Heart left ventricle (tissue), 16 donors: ENCODE measurements around the gene YY2. TPM values are rescaled to one million over a fixed set of nuclear protein-coding genes. Genes with fewer than 3 reads are reported as not detected.

Source experiments
- ATAC-seq, 4 donors: fragments of 200-7000 bp; cut with Tn5 transposase; one replicate each; pipeline ENCODE4 v1.9.1; 2020 to 2022; ENCODE audit warnings: moderate library complexity in 4 of 4, mild to moderate bottlenecking in 3 of 4, moderate number of reproducible peaks in 1 of 4
- DNase-seq, 5 donors: peaks; one replicate each; pipeline ENCODE4 v3.0.0-alpha.2; 2020
- H3K27ac ChIP-seq, 12 donors: fragments of 200-600 bp; sonication (generic) in 4 of 12; one replicate each; pipeline versions ENCODE4 v1.5.0 to v1.8.0; 2016 to 2022; ENCODE audit warnings: mild to moderate bottlenecking in 2 of 12
- H3K27me3 ChIP-seq, 9 donors: fragments of 200-600 bp; sonication (generic) in 2 of 9; one replicate each; pipeline versions ENCODE4 v1.5.1 to v1.8.0; 2016 to 2022; ENCODE audit warnings: mild to moderate bottlenecking in 3 of 9
- H3K36me3 ChIP-seq, 9 donors: fragments of 200-600 bp; sonication (generic) in 2 of 9; one replicate each; pipeline versions ENCODE4 v1.5.0 to v1.8.0; 2018 to 2022; ENCODE audit warnings: mild to moderate bottlenecking in 2 of 9
- H3K4me1 ChIP-seq, 12 donors: fragments of 200-600 bp; sonication (generic) in 4 of 12; one replicate each; pipeline versions ENCODE4 v1.5.0 to v1.8.0; 2016 to 2022; ENCODE audit warnings: mild to moderate bottlenecking in 3 of 12
- H3K4me3 ChIP-seq, 12 donors: fragments of 200-600 bp; sonication (generic) in 4 of 12; one replicate each; pipeline versions ENCODE4 v1.5.0 to v1.8.0; 2017 to 2022; ENCODE audit warnings: mild to moderate bottlenecking in 9 of 12, moderate library complexity in 4 of 12
- H3K9me3 ChIP-seq, 12 donors: fragments of 200-600 bp; sonication (generic) in 4 of 12; one replicate each; pipeline versions ENCODE4 v1.5.0 to v1.8.0; 2016 to 2022; ENCODE audit warnings: mild to moderate bottlenecking in 1 of 12
- CTCF ChIP-seq, 12 donors: fragments of 200-600 bp; sonication (generic) in 4 of 12; IDR thresholded peaks; one replicate each; pipeline versions ENCODE4 v1.5.0 to v1.8.0; 2018 to 2022; ENCODE audit warnings: antibody characterized with exemption in 12 of 12, mild to moderate bottlenecking in 5 of 12
- POLR2A ChIP-seq, 2 donors: fragments of 450-650 bp; IDR thresholded peaks; one replicate each; pipeline ENCODE4 v1.6.1; 2017; ENCODE audit warnings: antibody characterized with exemption in 2 of 2, mild to moderate bottlenecking in 2 of 2, moderate library complexity in 2 of 2
- WGBS, 4 donors: extraction: QIAGEN DNeasy Blood & Tissue Kit in 2 of 4; methylation state at CpG; one replicate each; pipeline versions ENCODE4 v1.1.5 to v1.1.7; 2013 to 2018; 5-methylcytosine and 5-hydroxymethylcytosine counted together
- intact Hi-C, 10 donors: fragments of 100-400 bp; cut with DNase I; formaldehyde crosslinking; loops; one replicate each; pipeline versions ENCODE4 v1.11.1 to v1.14.2; 2022
- polyA plus RNA-seq, 2 donors: library from polyadenylated mRNA; stranded (reverse); fragments of 200-250 nt; gene quantifications; one replicate each; pipeline ENCODE4 v1.2.3, GENCODE V29; 2013
- total RNA-seq, 9 donors: library from RNA; depleted of rRNA in 2 of 9; stranded (reverse); fragments of >200 nt in 2 of 9; fragmentation: NEBNext Ultra II Directional in 3 of 9; extraction: Animal tissue kit (Norgen Biotek cat#: 25700) in 3 of 9; gene quantifications; one replicate each; pipeline versions ENCODE4 v1.1.0 to v1.2.4, GENCODE V29; 2016 to 2023
- donor health status: ischemic (EF 13 %, LVEDD 7.1; RV severe dilation, severe dysfunction).
- donor health status: healthy with polysubstance abuse.
- donor health status: DM: no; HTN: yes; CAD: no.
- donor health status: DM: no; HTN: no; CAD: no.
- donor health status: ischemic (EF 25% LVEDD 6.9; RV normal size, moderate dysfunction).
- donor health status: ischemic (EF 25% LVEDD 5.7; RV mildly dilated, moderate dysfunction).
- donor health status: healthy.
- donor health status: DM: yes; HTN: yes; CAD: no.
- donor health status: ischemic (EF 35%, LVEDD 5.7; RV mildly dilated, moderate dysfunction).
- donor health status: nonischemic (EF 11% LVEDD 7.7; RV severe dilation, severe dysfunction).
- donor health status: DM: yes; HTN: yes; CAD: no.
- donor health status: PGD.
- donor health status: ischemic (EF 29% LVEDD 5.4; RV normal size, mild dysfunction).
- donor health status: nonischemic (EF 23%, LVEDD 6.1; RV moderate dilation, normal function).

Gene YY2
- total and polyA plus RNA-seq, 11 donors = 0.38 to 1.2 (median 0.63) TPM

DNA sequence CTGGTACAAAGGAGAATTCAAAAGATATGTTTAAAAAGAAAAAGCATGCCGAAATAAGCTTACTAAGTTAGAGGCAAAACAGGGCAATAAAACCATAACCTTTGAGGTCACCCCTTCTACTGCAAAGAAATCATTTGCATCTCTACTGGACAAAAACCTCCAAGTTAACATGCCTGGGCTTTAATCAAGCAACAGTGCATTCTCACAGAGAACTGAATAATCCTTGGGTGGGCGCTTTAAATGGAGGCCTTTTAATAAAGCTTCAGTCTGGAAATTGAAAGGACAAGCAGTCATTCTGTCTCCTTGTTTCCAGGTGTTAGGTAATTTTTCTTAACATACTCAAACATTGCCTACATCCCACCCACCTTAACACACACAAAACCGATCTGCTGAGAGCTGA is 50.2 kb downstream of the YY2 start:
- intact Hi-C loops = no loop called here
- no peak overlapping the region for H3K4me3 ChIP-seq
- no peak overlapping the region for H3K27ac ChIP-seq
- DNase-seq (no peak), ATAC-seq (no peak)
- no peaks in the 10 kb centered on the region for H3K4me1 ChIP-seq
- 76 to 98% (median 87%) methylated on average over 3 of the region's 3 CpGs for WGBS, 4 donors
- TF ChIP-seq POLR2A (IDR thresholded peaks at IDR 0.05) = no peak
- no peak for TF ChIP-seq CTCF (IDR thresholded peaks at IDR 0.05)
- H3K9me3 ChIP-seq = no peaks in the 10 kb centered on the region
- H3K36me3 ChIP-seq = peaks cover 0 to 2% (median 0%) of the 10 kb centered on the region in 9 donors
- no peaks in the 10 kb centered on the region for H3K27me3 ChIP-seq

GRCh38 chrX:21907260-21907659 is 51.5 kb downstream of the YY2 start:
- no peaks in the 10 kb centered on the region for H3K9me3 ChIP-seq
- no peaks in the 10 kb centered on the region for H3K36me3 ChIP-seq
- H3K4me1 ChIP-seq = no peaks in the 10 kb centered on the region
- WGBS, 4 donors = 50 to 79% (median 60%) methylated on average over 1 of the region's 1 CpG
- ATAC-seq = no peak
- DNase-seq = no peak
- H3K27me3 ChIP-seq = no peaks in the 10 kb centered on the region
- intact Hi-C loops = no loop called here
- TF ChIP-seq POLR2A (IDR thresholded peaks at IDR 0.05) (no peak), CTCF (IDR thresholded peaks at IDR 0.05) (no peak)
- H3K27ac ChIP-seq = no peak overlapping the region
- H3K4me3 ChIP-seq = no peak overlapping the region

Other genes starting within 250 kb of the YY2 start
- gene KLHL34, start 197.7 kb upstream of the YY2 start, total RNA-seq = 10 to 100 TPM in 2 of 9 donors, 1 to 10 TPM in 7; 3.3 to 12.3 (median 6.1) TPM
- gene KLHL34, start 197.7 kb upstream of the YY2 start, polyA plus RNA-seq = 1 to 10 TPM; 3.4 to 3.9 TPM
- 100 to 1,000 TPM; 537 to 972 (median 719) TPM for gene SMPX, start 97.9 kb upstream of the YY2 start, total RNA-seq
- 100 to 1,000 TPM; 340 to 515 TPM for gene SMPX, start 97.9 kb upstream of the YY2 start, polyA plus RNA-seq
- 10 to 100 TPM in 7 of 9 donors, 1 to 10 TPM in 2; 7.5 to 14.8 (median 11.7) TPM for gene MBTPS2, start 16.4 kb upstream of the YY2 start, total RNA-seq
- gene MBTPS2, start 16.4 kb upstream of the YY2 start, polyA plus RNA-seq = 10 to 100 TPM in 1 of 2 donors, 1 to 10 TPM in 1; 2.6 to 10.1 TPM
- 10 to 100 TPM; 25.5 to 77.2 (median 50.2) TPM for gene SMS, start 84.7 kb downstream of the YY2 start, total RNA-seq
- 100 to 1,000 TPM in 1 of 2 donors, 10 to 100 TPM in 1; 24.0 to 109 TPM for gene SMS, start 84.7 kb downstream of the YY2 start, polyA plus RNA-seq
- gene PHEX, start 176.3 kb downstream of the YY2 start, total RNA-seq = under 1 TPM in 5 of 9 donors, not detected in 4; 0.11 to 0.53 (median 0.34) TPM
- under 1 TPM in 1 of 2 donors, not detected in 1; 0.01 TPM for gene PHEX, start 176.3 kb downstream of the YY2 start, polyA plus RNA-seq